AG09309 (cell line): Measurements from ENCODE around the gene IGFN1.

ENCODE experiments used
- DNase-seq: peaks from one replicate; pipeline ENCODE4 v3.0.0-alpha.2; 2010; ENCODE audit warnings: low read depth
- H3K4me3 ChIP-seq: 2 replicates; pipeline ENCODE4 v1.5.1; 2011; ENCODE audit warnings: mild to moderate bottlenecking, low read depth, low read length, moderate library complexity; ENCODE audit not compliant: control insufficient read depth
- CTCF ChIP-seq: IDR thresholded peaks from 2 replicates; pipeline ENCODE4 v1.5.1; 2011; ENCODE audit warnings: mild to moderate bottlenecking, low read depth, low read length, inconsistent platforms; ENCODE audit not compliant: insufficient read depth, control insufficient read depth; ENCODE audit errors: missing control alignments

The IGFN1 gene

GRCh38 chr1:201264072-201264471 is 73.4 kb downstream of the IGFN1 start:
- no peak overlapping the region for H3K4me3 ChIP-seq
- TF ChIP-seq CTCF = no peak
- DNase-seq = no peak

DNA sequence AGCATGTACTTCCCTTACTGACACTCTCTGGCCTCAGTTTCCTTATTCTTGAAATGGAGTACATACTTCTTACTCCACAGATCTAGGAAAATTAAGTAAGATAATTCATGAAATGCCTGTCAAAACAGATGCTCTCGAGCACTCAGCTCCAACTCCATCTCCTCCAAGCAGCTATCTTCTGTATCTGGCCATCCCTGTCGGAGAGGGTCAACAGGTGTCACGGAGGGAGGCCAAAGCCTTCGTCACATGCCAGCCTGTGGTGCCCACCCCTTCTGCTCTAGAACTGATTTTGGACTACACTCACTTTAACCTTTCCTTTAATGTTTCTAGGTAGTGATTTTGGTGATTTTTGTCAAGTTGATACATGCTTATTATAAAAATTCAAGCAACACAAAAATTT is 73.9 kb downstream of the IGFN1 start:
- TF ChIP-seq CTCF = no peak
- no peak for DNase-seq
- no peak overlapping the region for H3K4me3 ChIP-seq

GRCh38 chr1:201265756-201266155 is 75.1 kb downstream of the IGFN1 start:
- TF ChIP-seq CTCF = no peak
- H3K4me3 ChIP-seq = no peak overlapping the region
- DNase-seq = no peak

DNA sequence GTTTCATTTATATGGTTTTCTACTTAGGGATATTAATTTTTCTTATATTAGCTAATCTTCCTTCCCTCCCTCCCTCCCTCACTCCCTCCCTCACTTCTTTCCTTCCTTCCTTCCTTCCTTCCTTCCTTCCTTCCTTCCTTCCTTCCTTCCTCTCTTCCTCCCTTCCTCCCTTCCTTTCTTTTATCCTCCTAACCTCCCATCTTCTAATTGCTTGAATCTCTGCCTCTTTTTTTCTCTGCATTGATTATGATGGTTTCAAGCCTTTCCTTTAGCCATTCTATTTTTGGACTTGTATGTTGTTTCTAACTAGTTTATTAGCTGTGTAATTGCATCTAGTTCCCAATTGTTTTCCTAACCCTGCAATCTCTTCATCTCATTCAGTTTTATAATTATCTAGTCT is 75.7 kb downstream of the IGFN1 start:
- H3K4me3 ChIP-seq = no peak overlapping the region
- no peak for DNase-seq
- no peak for TF ChIP-seq CTCF

GRCh38 chr1:201266774-201267173 is 76.2 kb downstream of the IGFN1 start:
- TF ChIP-seq CTCF = no peak
- H3K4me3 ChIP-seq = no peak overlapping the region
- peak; percentile 87 for DNase-seq

DNA sequence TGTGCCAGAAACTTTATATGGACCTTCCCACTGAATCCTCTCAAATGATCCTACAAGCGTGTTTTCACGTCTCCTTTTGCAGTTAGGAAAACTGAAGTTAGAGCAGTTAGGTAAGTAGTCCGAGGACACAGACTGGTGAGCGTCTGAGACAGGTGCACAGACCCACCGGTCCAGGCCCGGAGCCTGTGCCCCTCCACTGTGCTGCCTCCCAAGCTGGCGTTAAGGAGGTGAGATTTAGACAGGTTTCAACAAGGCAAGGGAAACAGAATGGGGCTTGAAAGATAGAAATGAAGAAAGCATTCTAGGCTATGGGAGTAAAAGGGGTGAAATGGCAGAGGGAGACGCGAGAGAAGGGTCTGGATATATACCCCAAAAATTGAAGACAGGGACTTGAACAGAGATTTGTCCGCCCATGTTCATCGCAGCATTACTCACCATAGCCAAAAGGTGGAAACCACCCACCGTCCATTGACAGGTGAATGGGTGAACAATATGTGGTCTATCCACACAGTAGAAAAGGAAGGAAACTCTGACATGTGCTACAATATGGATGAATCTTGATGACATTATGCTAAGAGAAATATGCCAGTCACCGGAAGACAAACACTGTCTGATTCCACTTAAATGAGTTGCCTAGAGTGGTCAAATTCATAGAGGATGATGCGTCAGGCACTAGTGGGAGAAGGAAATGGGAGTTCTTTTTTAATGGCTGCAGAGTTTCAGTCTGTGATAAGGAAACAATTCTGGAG is 77.0 kb downstream of the IGFN1 start:
- no peak for TF ChIP-seq CTCF
- peak; percentile 34 for DNase-seq
- no peak overlapping the region for H3K4me3 ChIP-seq
